Osteocyte (in vitro differentiated cells): ENCODE measurements around the gene ACOXL. TPM values are rescaled to one million over a fixed set of nuclear protein-coding genes. Genes with fewer than 3 reads are reported as not detected.

Experiments
- DNase-seq: peaks from one replicate; pipeline ENCODE4 v3.0.0; 2021; ENCODE audit warnings: mixed read lengths; ENCODE audit not compliant: unreplicated experiment; ENCODE audit errors: extremely low spot score
- H3K27ac Mint-ChIP-seq: one replicate; pipeline ENCODE4 v1.8.0; 2021; ENCODE audit warnings: mild to moderate bottlenecking, mixed read lengths; ENCODE audit not compliant: unreplicated experiment
- H3K27me3 Mint-ChIP-seq: one replicate; pipeline ENCODE4 v1.8.0; 2021; ENCODE audit warnings: mixed read lengths; ENCODE audit not compliant: unreplicated experiment
- H3K36me3 Mint-ChIP-seq: one replicate; pipeline ENCODE4 v1.8.0; 2021; ENCODE audit warnings: mixed read lengths; ENCODE audit not compliant: unreplicated experiment
- H3K4me1 Mint-ChIP-seq: one replicate; pipeline ENCODE4 v1.8.0; 2021; ENCODE audit warnings: mixed read lengths; ENCODE audit not compliant: unreplicated experiment
- H3K4me3 Mint-ChIP-seq: one replicate; pipeline ENCODE4 v1.8.0; 2021; ENCODE audit warnings: mild to moderate bottlenecking, moderate library complexity, mixed read lengths; ENCODE audit not compliant: unreplicated experiment
- H3K9me3 Mint-ChIP-seq: one replicate; pipeline ENCODE4 v1.8.0; 2021; ENCODE audit warnings: mixed read lengths; ENCODE audit not compliant: unreplicated experiment
- total RNA-seq: library from RNA; stranded (reverse); gene quantifications from 2 replicates; pipeline ENCODE4 v1.2.1, GENCODE V29; 2021
- TF ChIP-seq, protein P1 (sequence below): fragments of 200-600 bp; sonication (generic); IDR thresholded peaks from 2 replicates; pipeline ENCODE4 v1.5.0; 2021; ENCODE audit warnings: antibody characterized with exemption, mild to moderate bottlenecking, moderate library complexity

Gene ACOXL
- total RNA-seq, 1 donor from 2014 or later, result not detected

GRCh38 chr2:110969696-110970095 is 237.3 kb downstream of the ACOXL start:
- DNase-seq, result no peak
- TF ChIP-seq, protein P1, sequence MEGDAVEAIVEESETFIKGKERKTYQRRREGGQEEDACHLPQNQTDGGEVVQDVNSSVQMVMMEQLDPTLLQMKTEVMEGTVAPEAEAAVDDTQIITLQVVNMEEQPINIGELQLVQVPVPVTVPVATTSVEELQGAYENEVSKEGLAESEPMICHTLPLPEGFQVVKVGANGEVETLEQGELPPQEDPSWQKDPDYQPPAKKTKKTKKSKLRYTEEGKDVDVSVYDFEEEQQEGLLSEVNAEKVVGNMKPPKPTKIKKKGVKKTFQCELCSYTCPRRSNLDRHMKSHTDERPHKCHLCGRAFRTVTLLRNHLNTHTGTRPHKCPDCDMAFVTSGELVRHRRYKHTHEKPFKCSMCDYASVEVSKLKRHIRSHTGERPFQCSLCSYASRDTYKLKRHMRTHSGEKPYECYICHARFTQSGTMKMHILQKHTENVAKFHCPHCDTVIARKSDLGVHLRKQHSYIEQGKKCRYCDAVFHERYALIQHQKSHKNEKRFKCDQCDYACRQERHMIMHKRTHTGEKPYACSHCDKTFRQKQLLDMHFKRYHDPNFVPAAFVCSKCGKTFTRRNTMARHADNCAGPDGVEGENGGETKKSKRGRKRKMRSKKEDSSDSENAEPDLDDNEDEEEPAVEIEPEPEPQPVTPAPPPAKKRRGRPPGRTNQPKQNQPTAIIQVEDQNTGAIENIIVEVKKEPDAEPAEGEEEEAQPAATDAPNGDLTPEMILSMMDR, result no peak
- H3K9me3 Mint-ChIP-seq, result peaks cover 5% of the 10 kb centered on the region
- H3K4me3 Mint-ChIP-seq, result no peak overlapping the region
- no peaks in the 10 kb centered on the region for H3K36me3 Mint-ChIP-seq
- peaks cover 70% of the 10 kb centered on the region for H3K27me3 Mint-ChIP-seq
- no peak overlapping the region for H3K27ac Mint-ChIP-seq
- H3K4me1 Mint-ChIP-seq, result no peaks in the 10 kb centered on the region

DNA sequence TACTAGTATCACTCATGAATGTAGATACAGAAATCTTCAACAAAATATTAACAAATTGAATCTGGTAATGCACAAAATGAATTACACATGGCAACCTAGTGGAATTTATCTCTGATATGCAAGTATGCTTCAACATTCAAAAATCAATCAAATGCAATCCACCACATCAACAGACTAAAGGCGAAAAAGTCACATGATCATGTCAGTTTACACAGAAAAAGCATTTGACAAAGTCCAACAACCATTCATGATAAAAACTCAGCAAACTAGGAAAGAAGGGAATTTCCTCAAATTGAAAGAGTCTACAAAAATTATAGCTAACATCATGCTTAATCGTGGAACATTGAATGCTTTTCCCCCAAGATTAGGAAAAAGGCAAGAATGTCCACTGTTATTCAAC is 237.8 kb downstream of the ACOXL start:
- no peak for DNase-seq
- Mint-ChIP-seq H3K36me3 (no peaks in the 10 kb centered on the region), H3K27ac (no peak overlapping the region), H3K27me3 (peaks cover 67% of the 10 kb centered on the region), H3K4me3 (no peak overlapping the region), H3K4me1 (no peaks in the 10 kb centered on the region), H3K9me3 (peaks cover 5% of the 10 kb centered on the region)
- TF ChIP-seq, protein P1, result no peak

- no peaks in the 10 kb centered on the region for H3K4me1 Mint-ChIP-seq
- peaks cover 5% of the 10 kb centered on the region for H3K9me3 Mint-ChIP-seq
Observed at GRCh38 chr2:110971811-110972210, 239.4 kb downstream of the ACOXL start.

DNA sequence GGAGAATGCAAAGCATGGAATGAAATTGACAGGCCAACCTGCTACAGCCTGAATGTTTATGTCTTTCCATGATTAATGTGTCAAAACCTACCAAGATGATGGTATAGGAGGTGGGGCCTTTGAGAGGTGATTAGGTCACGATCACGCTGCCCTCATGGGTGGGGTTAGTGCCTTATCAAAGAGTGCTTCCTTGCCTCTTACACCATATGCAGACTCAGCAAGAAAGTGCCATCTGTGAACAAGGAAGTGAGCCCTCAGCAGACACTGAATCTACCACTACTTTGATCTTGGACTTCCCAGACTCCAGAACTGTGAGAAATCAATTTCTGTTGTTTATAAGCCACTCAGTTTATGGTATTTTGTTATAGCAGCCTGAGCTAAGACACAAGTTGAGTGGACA is 240.9 kb downstream of the ACOXL start:
- peaks cover 3% of the 10 kb centered on the region for H3K36me3 Mint-ChIP-seq

More at GRCh38 chr2:110971811-110972210, 239.4 kb downstream of the ACOXL start:
- TF ChIP-seq, protein P1, result no peak
- Mint-ChIP-seq H3K27ac (no peak overlapping the region), H3K4me3 (no peak overlapping the region), H3K27me3 (peaks cover 70% of the 10 kb centered on the region), H3K36me3 (peaks cover 3% of the 10 kb centered on the region)
- DNase-seq, result no peak

DNA sequence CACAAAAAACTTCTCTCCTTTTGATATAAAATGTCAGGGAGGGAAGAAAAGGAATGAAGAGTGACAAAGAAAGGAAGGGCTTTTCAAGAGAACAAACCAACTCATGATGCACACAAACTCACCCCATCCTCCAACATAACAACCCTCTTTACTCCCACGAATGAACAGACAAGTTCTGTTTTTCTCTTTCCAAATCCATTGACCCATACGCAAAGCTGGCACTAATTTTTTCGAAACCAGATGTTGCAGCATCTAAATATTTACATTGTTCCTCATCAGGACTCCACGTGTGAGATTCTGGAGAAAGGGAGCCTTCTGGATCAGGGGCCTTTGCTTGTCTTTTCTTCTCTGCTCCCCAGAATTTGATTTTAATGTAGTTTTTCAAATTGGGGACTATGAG is 245.0 kb downstream of the ACOXL start:
- no peaks in the 10 kb centered on the region for H3K9me3 Mint-ChIP-seq
- H3K36me3 Mint-ChIP-seq, result peaks cover 3% of the 10 kb centered on the region
- no peak overlapping the region for H3K4me3 Mint-ChIP-seq
- H3K4me1 Mint-ChIP-seq, result no peaks in the 10 kb centered on the region
- DNase-seq, result no peak
- peaks cover 47% of the 10 kb centered on the region for H3K27me3 Mint-ChIP-seq
- no peak overlapping the region for H3K27ac Mint-ChIP-seq
- TF ChIP-seq, protein P1, result no peak

More for the DNA sequence above, 240.9 kb downstream of the ACOXL start:
- Mint-ChIP-seq H3K4me1 (no peaks in the 10 kb centered on the region), H3K27me3 (peaks cover 66% of the 10 kb centered on the region), H3K4me3 (no peak overlapping the region), H3K27ac (no peak overlapping the region), H3K9me3 (peaks cover 5% of the 10 kb centered on the region)
- TF ChIP-seq, protein P1, result no peak
- no peak for DNase-seq
